ENCODE results near the gene CLPTM1L.

DNA sequence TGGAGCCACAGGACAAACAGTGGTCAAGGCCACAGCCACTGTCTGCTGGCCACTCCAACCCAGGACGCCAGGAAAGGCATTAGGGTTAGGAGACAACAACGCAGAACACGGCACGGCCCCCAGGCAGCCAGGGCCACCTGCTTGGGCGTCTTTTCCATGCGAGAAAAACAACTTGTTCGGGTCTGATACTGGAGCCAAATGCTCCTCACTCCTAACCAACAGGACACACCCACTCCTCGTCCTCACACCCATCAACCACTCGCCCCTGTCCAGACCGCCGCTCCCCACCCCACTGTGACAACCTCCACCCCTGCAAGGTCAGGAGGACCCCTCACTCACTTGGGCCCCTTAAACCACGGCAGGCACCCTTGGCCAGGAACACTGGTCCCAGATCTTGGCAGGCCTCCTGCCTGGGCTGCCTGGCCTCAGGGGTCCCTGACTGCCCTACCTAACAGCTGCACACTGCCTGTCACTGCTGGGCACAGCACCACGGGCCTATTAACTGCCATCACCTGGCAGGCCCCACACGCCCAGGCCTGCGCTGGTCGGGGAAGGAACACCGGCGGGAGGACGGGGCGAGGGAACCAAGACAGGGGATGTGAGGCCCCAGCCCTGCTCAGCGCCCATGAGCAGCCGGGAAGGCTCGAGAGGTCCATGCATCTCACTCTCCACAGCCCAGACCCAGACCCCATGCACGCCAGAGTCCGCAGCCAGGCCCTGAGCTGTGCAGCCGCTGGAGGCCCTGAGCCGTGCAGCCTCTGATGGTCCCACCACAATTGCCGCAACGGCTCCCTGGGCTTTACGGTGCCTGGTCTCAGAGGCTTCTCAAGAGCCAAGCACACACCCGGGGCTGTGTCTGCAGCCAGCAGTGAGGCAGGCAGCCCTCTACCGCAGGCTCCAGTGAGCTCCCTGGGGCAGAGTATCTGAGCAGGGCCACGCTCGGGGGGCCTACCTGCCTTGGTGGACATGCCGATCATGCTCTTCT lies 13.8 kb downstream of the CLPTM1L start:
- TF ChIP-seq POLR2A (IDR thresholded peaks at IDR 0.05), result no peak
- TF ChIP-seq, protein P1, sequence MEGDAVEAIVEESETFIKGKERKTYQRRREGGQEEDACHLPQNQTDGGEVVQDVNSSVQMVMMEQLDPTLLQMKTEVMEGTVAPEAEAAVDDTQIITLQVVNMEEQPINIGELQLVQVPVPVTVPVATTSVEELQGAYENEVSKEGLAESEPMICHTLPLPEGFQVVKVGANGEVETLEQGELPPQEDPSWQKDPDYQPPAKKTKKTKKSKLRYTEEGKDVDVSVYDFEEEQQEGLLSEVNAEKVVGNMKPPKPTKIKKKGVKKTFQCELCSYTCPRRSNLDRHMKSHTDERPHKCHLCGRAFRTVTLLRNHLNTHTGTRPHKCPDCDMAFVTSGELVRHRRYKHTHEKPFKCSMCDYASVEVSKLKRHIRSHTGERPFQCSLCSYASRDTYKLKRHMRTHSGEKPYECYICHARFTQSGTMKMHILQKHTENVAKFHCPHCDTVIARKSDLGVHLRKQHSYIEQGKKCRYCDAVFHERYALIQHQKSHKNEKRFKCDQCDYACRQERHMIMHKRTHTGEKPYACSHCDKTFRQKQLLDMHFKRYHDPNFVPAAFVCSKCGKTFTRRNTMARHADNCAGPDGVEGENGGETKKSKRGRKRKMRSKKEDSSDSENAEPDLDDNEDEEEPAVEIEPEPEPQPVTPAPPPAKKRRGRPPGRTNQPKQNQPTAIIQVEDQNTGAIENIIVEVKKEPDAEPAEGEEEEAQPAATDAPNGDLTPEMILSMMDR (IDR thresholded peaks at IDR 0.05 in 8 of 11, conservative IDR thresholded peaks at IDR 0.05 in 3 of 11), result no peak
